Activated CD4-positive, alpha-beta T cell treated with anti-CD3 and anti-CD28 coated beads, Interleukin-2, amount 50 U/mL, for 24 hours (primary cell): ENCODE measurements around the gene SRSF2.
"Not testable (repeated sequence)": the region's sequence is repeated elsewhere in the genome, so short reads cannot be mapped to it uniquely, and the experiment has no call there.

Experiments
- DNase-seq, 2 donors: peaks; one replicate each; pipeline ENCODE4 v3.0.0-alpha.2; 2020; ENCODE audit warnings: low read depth in 1 of 2, low spot score in 1 of 2

Gene SRSF2

GRCh38 chr17:76739568-76740115 lies 2.5 kb upstream of the SRSF2 start:
- not testable (repeated sequence) for DNase-seq

GRCh38 chr17:76738468-76738850 lies 1.3 kb upstream of the SRSF2 start:
- no peak for DNase-seq

GRCh38 chr17:76737676-76738467 lies 741 bp upstream of the SRSF2 start, which contains the start of gene MFSD11:
Gene MFSD11 (plus strand): TSS chr17:76738119. CDS start chr17:76738353, 234 bp downstream.
- DNase-seq: peak; percentile 87 to 89

GRCh38 chr17:76736349-76737081 lies 616 bp downstream of the SRSF2 start:
- peak; percentile 37 to 46 for DNase-seq

- no peak for DNase-seq
Observed at GRCh38 chr17:76735586-76736348, 1.4 kb downstream of the SRSF2 start.

GRCh38 chr17:76735006-76735405 lies 2.1 kb downstream of the SRSF2 start:
- DNase-seq: no peak

- DNase-seq: no peak
Observed at GRCh38 chr17:76734080-76734840, 2.9 kb downstream of the SRSF2 start.

- DNase-seq: no peak
Observed at GRCh38 chr17:76733618-76733957, 3.5 kb downstream of the SRSF2 start.

GRCh38 chr17:76732734-76733617 lies 4.2 kb downstream of the SRSF2 start:
- no peak for DNase-seq

GRCh38 chr17:76731800-76732733 lies 5.1 kb downstream of the SRSF2 start:
- not testable (repeated sequence) for DNase-seq

GRCh38 chr17:76727745-76728456 lies 9.2 kb downstream of the SRSF2 start:
- DNase-seq: no peak

GRCh38 chr17:76726776-76727718 lies 10.1 kb downstream of the SRSF2 start, which contains the start of gene METTL23:
Gene METTL23 (plus strand): TSS chr17:76726839. CDS start chr17:76729711, 2,872 bp downstream.
- peak in 1 of 2 donors; percentile 65 for DNase-seq

GRCh38 chr17:76726231-76726775 lies 10.8 kb downstream of the SRSF2 start, which contains the start of gene JMJD6:
Gene JMJD6 (minus strand): TSS chr17:76726606. CDS start chr17:76726475, 131 bp downstream.
- DNase-seq: peak; percentile 86 to 93

- DNase-seq: peak; percentile 44 to 49
Observed at GRCh38 chr17:76725580-76726230, 11.4 kb downstream of the SRSF2 start.

GRCh38 chr17:76723812-76724211 lies 13.3 kb downstream of the SRSF2 start:
- DNase-seq: no peak

- DNase-seq: not testable (repeated sequence)
Observed at GRCh38 chr17:76722977-76723376, 14.2 kb downstream of the SRSF2 start.
